Lung (tissue), 12 donors: ENCODE results near the gene RUSF1. TPM values are rescaled to one million over a fixed set of nuclear protein-coding genes. Genes with fewer than 3 reads are reported as not detected.

Source experiments
- ATAC-seq: fragments of 200-7000 bp; cut with Tn5 transposase; one replicate; pipeline ENCODE4 v1.9.1; 2020; ENCODE audit warnings: moderate number of reproducible peaks; ENCODE audit not compliant: insufficient read depth, low FRiP score
- DNase-seq, 3 donors: peaks; one replicate each; pipeline ENCODE4 v3.0.0-alpha.2; 2013 to 2017
- H3K27ac ChIP-seq, 2 donors: one replicate each; pipeline ENCODE4 v1.5.1; 2013; ENCODE audit warnings: mild to moderate bottlenecking in 2 of 2, moderate library complexity in 2 of 2, control low read depth in 1 of 2, inconsistent platforms in 1 of 2, low read depth in 1 of 2, low read length in 1 of 2
- H3K27me3 ChIP-seq, 3 donors: one replicate each; pipeline ENCODE4 v1.5.1; 2013; ENCODE audit warnings: low read length in 2 of 3; ENCODE audit not compliant: control insufficient read depth in 3 of 3, insufficient read depth in 3 of 3
- H3K36me3 ChIP-seq, 4 donors: one replicate each; pipeline ENCODE4 v1.5.1; 2013; ENCODE audit warnings: low read length in 4 of 4, mild to moderate bottlenecking in 1 of 4, moderate library complexity in 1 of 4; ENCODE audit not compliant: control insufficient read depth in 4 of 4, insufficient read depth in 4 of 4
- H3K4me1 ChIP-seq, 5 donors: one replicate each; pipeline ENCODE4 v1.5.1; 2013; ENCODE audit warnings: low read length in 5 of 5, mild to moderate bottlenecking in 2 of 5, moderate library complexity in 1 of 5; ENCODE audit not compliant: control insufficient read depth in 5 of 5, insufficient read depth in 5 of 5
- H3K4me3 ChIP-seq: one replicate; pipeline ENCODE4 v1.5.1; 2013; ENCODE audit warnings: mild to moderate bottlenecking, control low read depth, moderate library complexity
- H3K9ac ChIP-seq, 2 donors: one replicate each; pipeline ENCODE4 v1.5.1; 2013; ENCODE audit warnings: low read length in 2 of 2, control low read depth in 1 of 2; ENCODE audit not compliant: insufficient read depth in 1 of 2
- H3K9me3 ChIP-seq, 4 donors: one replicate each; pipeline ENCODE4 v1.5.1; 2013; ENCODE audit warnings: low read length in 3 of 4, mild to moderate bottlenecking in 1 of 4, moderate library complexity in 1 of 4; ENCODE audit not compliant: control insufficient read depth in 4 of 4, insufficient read depth in 3 of 4
- CTCF ChIP-seq: IDR thresholded peaks from 2 replicates; pipeline ENCODE4 v1.5.1; 2012; ENCODE audit warnings: mild to moderate bottlenecking; ENCODE audit errors: control extremely low read depth, extremely low read depth
- WGBS, 2 donors: extraction: QIAGEN DNeasy Blood & Tissue Kit; methylation state at CpG; one replicate each; pipeline ENCODE4 v1.1.7; 2013; 5-methylcytosine and 5-hydroxymethylcytosine counted together
- polyA plus RNA-seq, 2 donors: library from polyadenylated mRNA; stranded (reverse); fragments of 200-250 nt; gene quantifications; one replicate each; pipeline ENCODE4 v1.2.1, GENCODE V29; 2013
- total RNA-seq, 2 donors: library from RNA; depleted of rRNA in 1 of 2; stranded (reverse); fragments of >200 nt in 1 of 2; gene quantifications; one replicate each; pipeline ENCODE4 v1.2.1, GENCODE V29; 2014 to 2021
- donor health status: control.
- donor health status: control.
- donor health status: Bipolar disorder and iron deficiency.
- donor health status: healthy.
- donor health status: DM: yes; HTN: yes; CAD: no.

The RUSF1 gene
- total and polyA plus RNA-seq, 4 donors = 56.1 to 82.7 (median 73.1) TPM

- no peak for TF ChIP-seq CTCF
- DNase-seq = no peak
- no peak for ATAC-seq
- H3K9ac ChIP-seq = no peak overlapping the region
- no peak overlapping the region for H3K4me3 ChIP-seq
- no peaks in the 10 kb centered on the region for H3K36me3 ChIP-seq
- peaks cover 0 to 14% (median 9%) of the 10 kb centered on the region in 5 donors for H3K4me1 ChIP-seq
- WGBS, 2 donors = 65 to 81% methylated on average over 4 of the region's 4 CpGs
- H3K27ac ChIP-seq = no peak overlapping the region
- peaks cover 0 to 3% (median 0%) of the 10 kb centered on the region in 3 donors for H3K27me3 ChIP-seq
- peaks cover 0 to 6% (median 0%) of the 10 kb centered on the region in 4 donors for H3K9me3 ChIP-seq
These were observed 24.7 kb upstream of the RUSF1 start for GRCh38 chr16:31532896-31533295.

- Histone ChIP-seq H3K27me3 (peaks cover 0 to 11% (median 0%) of the 10 kb centered on the region in 3 donors), H3K4me1 (peaks cover 0 to 11% (median 4%) of the 10 kb centered on the region in 5 donors), H3K9me3 (peaks cover 0 to 4% (median 0%) of the 10 kb centered on the region in 4 donors), H3K4me3 (no peak overlapping the region), H3K9ac (no peak overlapping the region), H3K36me3 (no peaks in the 10 kb centered on the region), H3K27ac (no peak overlapping the region)
- WGBS, 2 donors = 79 to 89% methylated on average over 2 of the region's 2 CpGs
- no peak for DNase-seq
- no peak for ATAC-seq
- no peak for TF ChIP-seq CTCF
These were observed 23.9 kb upstream of the RUSF1 start for GRCh38 chr16:31532120-31532519.

- peaks cover 0 to 11% (median 1%) of the 10 kb centered on the region in 5 donors for H3K4me1 ChIP-seq
- H3K4me3 ChIP-seq = no peak overlapping the region
- no peak for ATAC-seq
- H3K27ac ChIP-seq = no peak overlapping the region
- 90 to 100% methylated on average over 1 of the region's 1 CpG for WGBS, 2 donors
- H3K9me3 ChIP-seq = peaks cover 0 to 4% (median 0%) of the 10 kb centered on the region in 4 donors
- no peak for TF ChIP-seq CTCF
- no peak for DNase-seq
- H3K36me3 ChIP-seq = no peaks in the 10 kb centered on the region
- no peak overlapping the region for H3K9ac ChIP-seq
- H3K27me3 ChIP-seq = peaks cover 0 to 11% (median 0%) of the 10 kb centered on the region in 3 donors
These were observed 22.9 kb upstream of the RUSF1 start for GRCh38 chr16:31531096-31531495.

- H3K36me3 ChIP-seq = no peaks in the 10 kb centered on the region
- peaks cover 0 to 11% (median 1%) of the 10 kb centered on the region in 5 donors for H3K4me1 ChIP-seq
- DNase-seq (no peak), ATAC-seq (no peak)
- 75 to 80% methylated on average over 5 of the region's 5 CpGs for WGBS, 2 donors
- no peak for TF ChIP-seq CTCF
- H3K27ac ChIP-seq = no peak overlapping the region
- H3K27me3 ChIP-seq = peaks cover 0 to 11% (median 0%) of the 10 kb centered on the region in 3 donors
- no peak overlapping the region for H3K4me3 ChIP-seq
- peaks cover 0 to 4% (median 0%) of the 10 kb centered on the region in 4 donors for H3K9me3 ChIP-seq
- H3K9ac ChIP-seq = peak overlapping the region in 1 of 2 donors; percentile 17
These were observed 22.2 kb upstream of the RUSF1 start for GRCh38 chr16:31530405-31530804.
